ENCODE data around the gene IFT25. TPM values are rescaled to one million over a fixed set of nuclear protein-coding genes. Genes with fewer than 3 reads are reported as not detected.
"Not testable (repeated sequence)": the region's sequence is repeated elsewhere in the genome, so short reads cannot be mapped to it uniquely, and the experiment has no call there.

IFT25 gene
- total and polyA plus RNA-seq, 2 donors, result 39.9 to 52.3 TPM

DNA sequence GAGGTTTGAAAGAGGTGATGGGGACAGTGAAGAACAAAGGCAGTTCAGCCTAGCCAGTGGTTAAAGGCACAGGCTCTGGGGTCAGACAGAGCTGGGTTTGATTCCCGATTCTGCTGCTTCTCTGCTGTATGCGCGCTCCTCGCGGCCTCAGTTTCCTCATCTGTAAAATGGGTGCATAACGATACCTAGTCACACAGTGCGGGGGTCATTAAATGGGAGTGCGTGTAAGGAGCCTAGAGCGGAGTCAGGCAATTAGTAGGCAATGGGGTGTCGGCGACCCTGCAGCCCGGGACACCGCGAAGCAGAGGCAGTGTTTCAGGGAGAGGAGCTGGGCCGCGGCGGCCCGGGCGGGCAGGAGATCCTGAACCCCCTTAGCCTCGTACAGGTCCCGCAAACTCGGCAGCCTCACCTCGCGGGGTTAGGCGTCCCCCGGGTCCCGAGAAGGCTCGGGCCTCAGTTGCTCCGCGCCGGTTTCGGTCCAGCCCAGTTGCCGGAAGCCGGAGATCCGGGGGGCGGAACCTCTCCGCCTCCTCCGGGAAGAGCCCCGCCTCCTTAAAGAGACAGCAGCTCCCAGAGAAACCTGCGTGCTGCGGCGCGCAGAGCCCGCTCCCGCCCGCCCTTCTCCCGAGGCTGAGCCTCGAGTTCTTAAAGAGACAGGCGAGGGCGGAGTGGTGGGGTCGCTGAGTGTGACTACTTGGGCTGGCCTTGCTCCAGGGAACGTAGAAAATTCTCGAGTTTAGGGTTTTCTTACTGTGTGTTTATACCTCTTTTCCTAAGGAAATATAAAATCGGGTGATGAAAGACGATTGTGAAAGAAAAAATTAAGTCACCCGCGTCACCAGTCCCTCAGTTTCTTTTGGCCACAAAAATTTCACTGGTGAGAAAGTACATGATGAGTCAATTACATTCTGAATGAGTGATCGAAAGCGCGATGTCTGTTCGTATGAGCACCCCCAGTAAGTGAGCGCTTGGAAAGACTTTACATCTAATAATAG, 55.9 kb downstream of the IFT25 start, which contains the start of gene YIPF1:
Gene YIPF1 (minus strand): TSS at position 494 of the 995 bp plus-strand sequence. CDS start 860 bp downstream, outside the sequence.
- whole genome bisulfite sequencing, result 5% methylated on average over 62 of the region's 62 CpGs
- Histone ChIP-seq H3K27ac (ENCODE audit: low read depth in 1 of 2, low read length in 1 of 2) (peak within 1 kb of the TSS; percentile 68 to 76), H3K4me1 (ENCODE audit: control insufficient read depth in 2 of 2, insufficient read depth in 2 of 2, low read length in 2 of 2) (peaks cover 7 to 12% of the 10 kb centered on the region in 2 donors), H3K4me3 (ENCODE audit: low read length in 2 of 2) (peak within 1 kb of the TSS; percentile 94 to 98), H3K36me3 (ENCODE audit: control insufficient read depth in 2 of 2, insufficient read depth in 2 of 2, low read length in 1 of 2) (peaks cover 5 to 11% of the 10 kb centered on the region in 2 donors), H3K9me3 (ENCODE audit: control insufficient read depth in 2 of 2, insufficient read depth in 1 of 2, low read length in 1 of 2) (no peaks in the 10 kb centered on the region), H3K27me3 (ENCODE audit: control insufficient read depth in 2 of 2, insufficient read depth in 1 of 2, low read length in 1 of 2) (no peaks in the 10 kb centered on the region)
- peak; percentile 74 to 93 (median 83) for DNase-seq (ENCODE audit: low read depth in 6 of 9, low spot score in 9 of 9)

DNA sequence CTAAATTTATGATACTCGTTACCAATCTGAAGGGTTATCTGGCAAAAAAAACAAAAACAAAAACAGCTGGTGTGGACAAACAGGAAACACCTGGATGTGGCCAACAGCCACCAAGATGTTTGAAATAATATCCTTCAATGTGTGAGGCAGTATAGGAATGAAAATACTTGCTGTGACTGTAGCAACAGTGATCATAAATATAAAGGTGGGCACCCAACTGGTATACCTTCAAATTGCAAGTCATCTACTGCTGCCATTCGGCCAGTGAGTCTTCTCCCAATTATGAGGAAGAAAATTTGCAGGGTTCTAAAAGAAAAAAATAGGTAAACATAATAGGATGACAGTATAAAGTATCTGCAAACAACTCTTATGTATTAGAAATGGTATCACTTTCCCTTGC, 56.8 kb downstream of the IFT25 start:
- peaks cover 7 to 12% of the 10 kb centered on the region in 2 donors for H3K4me1 ChIP-seq (ENCODE audit: control insufficient read depth in 2 of 2, insufficient read depth in 2 of 2, low read length in 2 of 2)
- no peak overlapping the region for H3K27ac ChIP-seq (ENCODE audit: low read depth in 1 of 2, low read length in 1 of 2)
- 64% methylated on average over 2 of the region's 2 CpGs for WGBS

DNA sequence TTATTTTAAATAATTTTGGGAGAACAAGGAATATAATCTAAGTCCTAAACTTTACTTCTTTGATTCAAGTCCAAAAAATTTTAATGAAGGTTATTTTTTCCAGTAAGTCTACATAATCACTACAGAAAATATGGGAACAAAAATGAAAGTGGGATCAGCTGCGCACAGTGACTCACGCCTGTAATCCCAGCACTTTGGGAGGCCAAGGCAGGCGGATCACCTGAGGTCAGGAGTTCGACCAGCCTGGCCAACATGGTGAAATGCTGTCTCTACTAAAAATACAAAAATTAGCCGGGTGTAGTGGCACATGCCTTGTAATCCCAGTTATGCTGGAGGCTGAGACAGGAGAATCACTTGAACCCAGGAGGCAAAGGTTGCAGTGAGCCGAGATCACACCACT, 61.9 kb downstream of the IFT25 start:
- H3K9me3 ChIP-seq (ENCODE audit: control insufficient read depth in 2 of 2, insufficient read depth in 1 of 2, low read length in 1 of 2); H3K27me3 ChIP-seq (ENCODE audit: control insufficient read depth in 2 of 2, insufficient read depth in 1 of 2, low read length in 1 of 2); H3K4me3 ChIP-seq (ENCODE audit: low read length in 2 of 2); H3K4me1 ChIP-seq (ENCODE audit: control insufficient read depth in 2 of 2, insufficient read depth in 2 of 2, low read length in 2 of 2); DNase-seq (ENCODE audit: low read depth in 6 of 9, low spot score in 9 of 9); H3K27ac ChIP-seq (ENCODE audit: low read depth in 1 of 2, low read length in 1 of 2): not testable (repeated sequence)
- 97% methylated on average over 6 of the region's 6 CpGs for WGBS
- peaks cover 18 to 27% of the 10 kb centered on the region in 2 donors for H3K36me3 ChIP-seq (ENCODE audit: control insufficient read depth in 2 of 2, insufficient read depth in 2 of 2, low read length in 1 of 2)

More for the DNA sequence above, 56.8 kb downstream of the IFT25 start:
- peak in 2 of 9 donors; percentile 3 to 16 for DNase-seq (ENCODE audit: low read depth in 6 of 9, low spot score in 9 of 9)
- Histone ChIP-seq H3K9me3 (ENCODE audit: control insufficient read depth in 2 of 2, insufficient read depth in 1 of 2, low read length in 1 of 2) (no peaks in the 10 kb centered on the region), H3K36me3 (ENCODE audit: control insufficient read depth in 2 of 2, insufficient read depth in 2 of 2, low read length in 1 of 2) (peaks cover 8 to 11% of the 10 kb centered on the region in 2 donors), H3K4me3 (ENCODE audit: low read length in 2 of 2) (peak overlapping the region in 1 of 2 donors; percentile 94), H3K27me3 (ENCODE audit: control insufficient read depth in 2 of 2, insufficient read depth in 1 of 2, low read length in 1 of 2) (no peaks in the 10 kb centered on the region)

DNA sequence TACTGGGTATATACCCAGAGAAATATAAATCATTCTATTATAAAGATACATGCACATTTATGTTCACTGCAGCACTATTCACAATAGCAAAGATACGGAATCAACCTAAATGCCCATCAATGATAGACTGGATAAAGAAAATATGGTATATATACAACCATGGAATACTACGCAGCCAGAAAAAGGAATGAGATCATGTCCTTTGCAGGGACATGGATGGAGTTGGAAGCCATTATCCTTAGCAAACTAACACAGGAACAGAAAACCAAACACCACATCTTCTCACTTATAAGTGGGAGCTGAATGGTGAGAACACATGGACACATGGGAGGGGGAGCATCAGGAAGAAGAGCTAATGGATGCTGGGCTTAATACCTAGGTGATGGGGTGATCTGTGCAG, 63.6 kb downstream of the IFT25 start:
- not testable (repeated sequence) for H3K9me3 ChIP-seq (ENCODE audit: control insufficient read depth in 2 of 2, insufficient read depth in 1 of 2, low read length in 1 of 2); H3K27me3 ChIP-seq (ENCODE audit: control insufficient read depth in 2 of 2, insufficient read depth in 1 of 2, low read length in 1 of 2); H3K27ac ChIP-seq (ENCODE audit: low read depth in 1 of 2, low read length in 1 of 2); DNase-seq (ENCODE audit: low read depth in 6 of 9, low spot score in 9 of 9); H3K4me1 ChIP-seq (ENCODE audit: control insufficient read depth in 2 of 2, insufficient read depth in 2 of 2, low read length in 2 of 2); H3K4me3 ChIP-seq (ENCODE audit: low read length in 2 of 2)
- WGBS, result 98% methylated on average over 2 of the region's 2 CpGs
- H3K36me3 ChIP-seq (ENCODE audit: control insufficient read depth in 2 of 2, insufficient read depth in 2 of 2, low read length in 1 of 2), result peaks cover 27 to 36% of the 10 kb centered on the region in 2 donors

DNA sequence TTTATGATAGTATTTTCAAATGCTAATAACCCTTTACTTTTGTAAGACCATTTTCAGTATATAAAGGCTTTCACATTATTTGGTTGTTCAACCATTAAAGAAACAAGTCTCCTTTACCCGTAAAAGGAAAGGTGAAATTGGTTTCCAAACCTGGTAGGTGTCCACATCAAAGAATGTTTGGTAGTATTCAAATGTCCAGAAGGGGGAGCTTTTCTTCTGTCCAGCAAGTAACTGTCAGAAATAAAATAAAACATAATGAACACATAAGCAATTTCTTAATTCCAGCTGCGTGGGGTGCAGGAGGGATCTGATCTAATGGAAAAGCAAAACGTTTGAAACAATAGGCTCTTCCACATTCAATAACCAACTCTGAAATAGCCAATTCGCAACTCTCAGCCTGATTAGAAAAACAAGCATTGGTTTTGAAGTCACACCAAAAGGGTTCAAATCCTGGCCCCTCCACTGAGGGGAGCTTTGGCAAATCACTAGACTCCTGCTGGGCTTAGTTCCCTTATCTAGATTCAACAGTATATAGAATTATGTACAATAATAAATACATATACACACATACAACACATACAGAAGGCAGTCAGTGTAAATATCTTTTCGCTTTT, 66.9 kb downstream of the IFT25 start:
- H3K27me3 ChIP-seq (ENCODE audit: control insufficient read depth in 2 of 2, insufficient read depth in 1 of 2, low read length in 1 of 2), result no peaks in the 10 kb centered on the region
- H3K9me3 ChIP-seq (ENCODE audit: control insufficient read depth in 2 of 2, insufficient read depth in 1 of 2, low read length in 1 of 2), result no peaks in the 10 kb centered on the region
- DNase-seq (ENCODE audit: low read depth in 6 of 9, low spot score in 9 of 9), result peak in 1 of 9 donors; percentile 16
- H3K4me3 ChIP-seq (ENCODE audit: low read length in 2 of 2), result no peak overlapping the region
- H3K27ac ChIP-seq (ENCODE audit: low read depth in 1 of 2, low read length in 1 of 2), result no peak overlapping the region
- WGBS, result 79% methylated on average over 5 of the region's 5 CpGs
- H3K4me1 ChIP-seq (ENCODE audit: control insufficient read depth in 2 of 2, insufficient read depth in 2 of 2, low read length in 2 of 2), result no peaks in the 10 kb centered on the region
- H3K36me3 ChIP-seq (ENCODE audit: control insufficient read depth in 2 of 2, insufficient read depth in 2 of 2, low read length in 1 of 2), result peaks cover 28 to 34% of the 10 kb centered on the region in 2 donors

DNA sequence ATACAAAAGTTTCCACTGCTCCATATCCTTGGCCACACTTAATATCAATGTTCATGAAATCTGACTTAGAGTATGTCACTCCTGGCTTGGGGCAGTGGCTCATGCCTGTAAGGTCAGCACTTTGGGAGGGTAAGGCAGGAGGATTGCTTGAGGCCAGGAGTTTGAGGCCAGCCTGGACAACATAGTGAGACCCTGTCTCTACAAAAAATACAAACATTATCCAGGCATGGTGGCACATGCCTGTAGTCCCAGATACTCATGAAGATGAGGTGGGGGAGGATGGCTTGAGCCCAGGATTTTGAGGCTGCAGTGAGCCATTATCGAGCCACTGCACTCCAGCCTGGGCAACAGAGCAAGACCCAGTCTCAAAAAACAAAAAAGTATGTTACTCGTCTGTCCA, 70.3 kb downstream of the IFT25 start:
- H3K27ac ChIP-seq (ENCODE audit: low read depth in 1 of 2, low read length in 1 of 2); H3K4me1 ChIP-seq (ENCODE audit: control insufficient read depth in 2 of 2, insufficient read depth in 2 of 2, low read length in 2 of 2); H3K9me3 ChIP-seq (ENCODE audit: control insufficient read depth in 2 of 2, insufficient read depth in 1 of 2, low read length in 1 of 2); H3K4me3 ChIP-seq (ENCODE audit: low read length in 2 of 2); H3K27me3 ChIP-seq (ENCODE audit: control insufficient read depth in 2 of 2, insufficient read depth in 1 of 2, low read length in 1 of 2); DNase-seq (ENCODE audit: low read depth in 6 of 9, low spot score in 9 of 9): not testable (repeated sequence)
- 95% methylated on average over 2 of the region's 2 CpGs for WGBS
- H3K36me3 ChIP-seq (ENCODE audit: control insufficient read depth in 2 of 2, insufficient read depth in 2 of 2, low read length in 1 of 2), result peaks cover 26 to 39% of the 10 kb centered on the region in 2 donors

DNA sequence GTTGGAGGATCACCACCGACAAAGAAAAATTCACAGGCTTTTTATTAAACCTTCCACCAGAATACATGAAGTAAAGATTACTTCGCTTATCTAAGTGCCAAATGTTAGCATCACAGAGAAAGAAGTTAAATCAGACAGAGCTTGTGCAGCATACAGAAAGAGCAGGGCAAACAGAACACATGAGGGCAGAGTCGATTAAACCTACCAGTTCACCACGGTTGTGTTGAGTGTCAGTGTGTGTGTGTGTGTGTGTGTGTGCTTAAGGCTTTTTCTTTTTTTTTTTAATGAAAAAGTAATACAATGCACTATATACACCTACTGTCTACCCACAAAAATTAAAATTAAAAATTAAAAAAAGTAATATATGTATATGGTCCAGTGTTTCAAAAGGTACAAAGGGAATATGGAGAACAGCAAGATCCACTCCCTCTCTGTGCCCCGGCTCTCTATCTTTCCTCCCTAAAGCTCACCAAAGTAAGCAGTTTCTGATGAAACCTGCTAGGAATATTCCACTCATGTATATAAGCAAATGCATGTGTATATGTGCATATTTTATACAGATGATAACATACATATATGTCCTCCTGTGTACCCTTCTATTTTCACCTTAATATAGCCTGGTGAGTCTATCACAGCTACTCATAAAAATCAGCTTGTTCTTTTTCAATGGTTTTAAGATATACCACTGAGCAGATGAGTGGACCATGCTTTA, 73.6 kb downstream of the IFT25 start:
- no peaks in the 10 kb centered on the region for H3K27me3 ChIP-seq (ENCODE audit: control insufficient read depth in 2 of 2, insufficient read depth in 1 of 2, low read length in 1 of 2)
- H3K4me3 ChIP-seq (ENCODE audit: low read length in 2 of 2), result no peak overlapping the region
- no peak for DNase-seq (ENCODE audit: low read depth in 6 of 9, low spot score in 9 of 9)
- WGBS, result 86% methylated on average over 5 of the region's 5 CpGs
- H3K4me1 ChIP-seq (ENCODE audit: control insufficient read depth in 2 of 2, insufficient read depth in 2 of 2, low read length in 2 of 2), result no peaks in the 10 kb centered on the region
- H3K9me3 ChIP-seq (ENCODE audit: control insufficient read depth in 2 of 2, insufficient read depth in 1 of 2, low read length in 1 of 2), result no peaks in the 10 kb centered on the region
- peaks cover 12 to 35% of the 10 kb centered on the region in 2 donors for H3K36me3 ChIP-seq (ENCODE audit: control insufficient read depth in 2 of 2, insufficient read depth in 2 of 2, low read length in 1 of 2)
- H3K27ac ChIP-seq (ENCODE audit: low read depth in 1 of 2, low read length in 1 of 2), result no peak overlapping the region

Data from thymus (tissue), 11 donors.